DND-41 (cell line): Measurements from ENCODE around the gene ALG10B.

ENCODE experiments used
- ATAC-seq: fragments of 200-7000 bp; cut with Tn5 transposase; 3 replicates; pipeline ENCODE4 v1.9.1; 2021; ENCODE audit warnings: low read depth; ENCODE audit not compliant: insufficient read depth
- DNase-seq: peaks from one replicate; pipeline ENCODE4 v3.0.0-alpha.2; 2020
- H2AFZ ChIP-seq: 2 replicates; pipeline ENCODE4 v1.6.0; 2012; ENCODE audit warnings: low read depth, low read length
- H3K27ac ChIP-seq: 2 replicates; pipeline ENCODE4 v1.5.1; 2012; ENCODE audit warnings: low read length, inconsistent platforms
- H3K27me3 ChIP-seq: fragments of 200-600 bp; sonication (generic); 2 replicates; pipeline ENCODE4 v1.6.0; 2012; ENCODE audit warnings: low read length, mild to moderate bottlenecking, inconsistent platforms; ENCODE audit not compliant: insufficient read depth, poor library complexity
- H3K36me3 ChIP-seq: 2 replicates; pipeline ENCODE4 v1.5.1; 2012; ENCODE audit warnings: low read length, inconsistent platforms; ENCODE audit not compliant: insufficient read depth
- H3K4me1 ChIP-seq: 2 replicates; pipeline ENCODE4 v1.5.1; 2012; ENCODE audit warnings: mild to moderate bottlenecking, low read length; ENCODE audit not compliant: insufficient read depth
- H3K4me2 ChIP-seq: 2 replicates; pipeline ENCODE4 v1.6.0; 2012; ENCODE audit warnings: mild to moderate bottlenecking, moderate library complexity, low read length, inconsistent platforms; ENCODE audit not compliant: insufficient read depth
- H3K4me3 ChIP-seq, 2 experiments: fragments of 200-600 bp in 1 of 2; shearing (Covaris generic) in 1 of 2; 2 replicates each; pipeline ENCODE4 v1.5.1; 2012 to 2016; ENCODE audit warnings: inconsistent platforms in 2 of 2, low read length in 2 of 2, mild to moderate bottlenecking in 2 of 2, low read depth in 1 of 2, moderate library complexity in 1 of 2
- H3K79me2 ChIP-seq: 2 replicates; pipeline ENCODE4 v1.6.0; 2012; ENCODE audit warnings: low read length, inconsistent platforms; ENCODE audit not compliant: insufficient read depth
- H3K9ac ChIP-seq: 2 replicates; pipeline ENCODE4 v1.6.0; 2012; ENCODE audit warnings: low read depth, mild to moderate bottlenecking, inconsistent platforms, low read length, moderate library complexity
- H3K9me3 ChIP-seq: 2 replicates; pipeline ENCODE4 v1.5.1; 2012; ENCODE audit warnings: low read length, moderate library complexity, mild to moderate bottlenecking, inconsistent platforms; ENCODE audit not compliant: insufficient read depth, severe bottlenecking
- H4K20me1 ChIP-seq: 2 replicates; pipeline ENCODE4 v1.6.0; 2012; ENCODE audit warnings: low read length; ENCODE audit not compliant: insufficient read depth
- EZH2 ChIP-seq: IDR thresholded peaks from 3 replicates; pipeline ENCODE4 v1.6.1; 2012; ENCODE audit warnings: borderline replicate concordance, low read depth, mild to moderate bottlenecking, moderate library complexity, low read length, inconsistent platforms; ENCODE audit not compliant: severe bottlenecking
- TF ChIP-seq, protein P1 (sequence below): IDR thresholded peaks from 2 replicates; pipeline ENCODE4 v1.5.1; 2012; ENCODE audit warnings: borderline replicate concordance, low read length, moderate library complexity, mild to moderate bottlenecking; ENCODE audit not compliant: poor library complexity, severe bottlenecking; ENCODE audit errors: extremely low read depth

The ALG10B gene

GRCh38 chr12:38373784-38374183, 57.2 kb downstream of the ALG10B start:
- H3K36me3 ChIP-seq: no peaks in the 10 kb centered on the region
- H4K20me1 ChIP-seq: no peaks in the 10 kb centered on the region
- H3K27ac ChIP-seq: no peak overlapping the region
- H3K4me3 ChIP-seq: no peak overlapping the region
- no peak overlapping the region for H3K9ac ChIP-seq
- H3K4me1 ChIP-seq: no peaks in the 10 kb centered on the region
- H3K4me2 ChIP-seq: no peak overlapping the region
- TF ChIP-seq, protein P1, sequence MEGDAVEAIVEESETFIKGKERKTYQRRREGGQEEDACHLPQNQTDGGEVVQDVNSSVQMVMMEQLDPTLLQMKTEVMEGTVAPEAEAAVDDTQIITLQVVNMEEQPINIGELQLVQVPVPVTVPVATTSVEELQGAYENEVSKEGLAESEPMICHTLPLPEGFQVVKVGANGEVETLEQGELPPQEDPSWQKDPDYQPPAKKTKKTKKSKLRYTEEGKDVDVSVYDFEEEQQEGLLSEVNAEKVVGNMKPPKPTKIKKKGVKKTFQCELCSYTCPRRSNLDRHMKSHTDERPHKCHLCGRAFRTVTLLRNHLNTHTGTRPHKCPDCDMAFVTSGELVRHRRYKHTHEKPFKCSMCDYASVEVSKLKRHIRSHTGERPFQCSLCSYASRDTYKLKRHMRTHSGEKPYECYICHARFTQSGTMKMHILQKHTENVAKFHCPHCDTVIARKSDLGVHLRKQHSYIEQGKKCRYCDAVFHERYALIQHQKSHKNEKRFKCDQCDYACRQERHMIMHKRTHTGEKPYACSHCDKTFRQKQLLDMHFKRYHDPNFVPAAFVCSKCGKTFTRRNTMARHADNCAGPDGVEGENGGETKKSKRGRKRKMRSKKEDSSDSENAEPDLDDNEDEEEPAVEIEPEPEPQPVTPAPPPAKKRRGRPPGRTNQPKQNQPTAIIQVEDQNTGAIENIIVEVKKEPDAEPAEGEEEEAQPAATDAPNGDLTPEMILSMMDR: no peak
- TF ChIP-seq EZH2: no peak
- H3K9me3 ChIP-seq: no peaks in the 10 kb centered on the region
- no peaks in the 10 kb centered on the region for H3K79me2 ChIP-seq
- H2AFZ ChIP-seq: no peak overlapping the region
- no peak for DNase-seq
- ATAC-seq: no peak
- H3K27me3 ChIP-seq: no peaks in the 10 kb centered on the region

DNA sequence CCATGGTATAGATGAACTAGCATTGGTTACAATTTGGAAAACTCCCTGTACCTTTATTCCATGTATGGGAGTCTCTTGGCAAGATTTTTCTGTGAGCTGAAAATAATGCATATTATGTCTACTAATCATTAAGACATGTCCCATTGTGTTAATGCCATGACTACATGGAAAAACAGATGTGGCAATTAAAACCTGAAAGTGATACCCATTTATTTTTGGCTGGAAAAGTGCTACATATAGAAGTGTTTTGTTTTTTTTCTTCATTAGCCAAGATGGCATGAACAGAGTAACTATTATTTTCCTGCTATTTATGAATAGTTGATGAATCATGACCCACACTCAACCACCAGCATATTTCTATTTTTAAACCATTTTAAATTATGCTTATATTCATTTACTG, 58.2 kb downstream of the ALG10B start:
- Histone ChIP-seq H3K4me1 (no peaks in the 10 kb centered on the region), H3K9ac (no peak overlapping the region), H4K20me1 (no peaks in the 10 kb centered on the region), H3K27ac (no peak overlapping the region), H3K36me3 (no peaks in the 10 kb centered on the region), H3K4me2 (no peak overlapping the region), H3K79me2 (no peaks in the 10 kb centered on the region), H3K9me3 (no peaks in the 10 kb centered on the region), H2AFZ (no peak overlapping the region), H3K27me3 (no peaks in the 10 kb centered on the region), H3K4me3 (no peak overlapping the region)
- ATAC-seq: no peak
- TF ChIP-seq, protein P1: no peak
- no peak for TF ChIP-seq EZH2
- DNase-seq: no peak
